Osteocyte (in vitro differentiated cells): ENCODE data around the gene LRIG1. TPM values are rescaled to one million over a fixed set of nuclear protein-coding genes. Genes with fewer than 3 reads are reported as not detected.

Experiments used
- DNase-seq: peaks from one replicate; pipeline ENCODE4 v3.0.0; 2021; ENCODE audit warnings: mixed read lengths; ENCODE audit not compliant: unreplicated experiment; ENCODE audit errors: extremely low spot score
- H3K27ac Mint-ChIP-seq: one replicate; pipeline ENCODE4 v1.8.0; 2021; ENCODE audit warnings: mild to moderate bottlenecking, mixed read lengths; ENCODE audit not compliant: unreplicated experiment
- H3K27me3 Mint-ChIP-seq: one replicate; pipeline ENCODE4 v1.8.0; 2021; ENCODE audit warnings: mixed read lengths; ENCODE audit not compliant: unreplicated experiment
- H3K36me3 Mint-ChIP-seq: one replicate; pipeline ENCODE4 v1.8.0; 2021; ENCODE audit warnings: mixed read lengths; ENCODE audit not compliant: unreplicated experiment
- H3K4me1 Mint-ChIP-seq: one replicate; pipeline ENCODE4 v1.8.0; 2021; ENCODE audit warnings: mixed read lengths; ENCODE audit not compliant: unreplicated experiment
- H3K4me3 Mint-ChIP-seq: one replicate; pipeline ENCODE4 v1.8.0; 2021; ENCODE audit warnings: mild to moderate bottlenecking, moderate library complexity, mixed read lengths; ENCODE audit not compliant: unreplicated experiment
- H3K9me3 Mint-ChIP-seq: one replicate; pipeline ENCODE4 v1.8.0; 2021; ENCODE audit warnings: mixed read lengths; ENCODE audit not compliant: unreplicated experiment
- total RNA-seq: library from RNA; stranded (reverse); gene quantifications from 2 replicates; pipeline ENCODE4 v1.2.1, GENCODE V29; 2021
- TF ChIP-seq, protein P1 (sequence below): fragments of 200-600 bp; sonication (generic); IDR thresholded peaks from 2 replicates; pipeline ENCODE4 v1.5.0; 2021; ENCODE audit warnings: antibody characterized with exemption, mild to moderate bottlenecking, moderate library complexity

Gene LRIG1
- total RNA-seq, 1 donor from 2014 or later = 60.8 TPM

DNA sequence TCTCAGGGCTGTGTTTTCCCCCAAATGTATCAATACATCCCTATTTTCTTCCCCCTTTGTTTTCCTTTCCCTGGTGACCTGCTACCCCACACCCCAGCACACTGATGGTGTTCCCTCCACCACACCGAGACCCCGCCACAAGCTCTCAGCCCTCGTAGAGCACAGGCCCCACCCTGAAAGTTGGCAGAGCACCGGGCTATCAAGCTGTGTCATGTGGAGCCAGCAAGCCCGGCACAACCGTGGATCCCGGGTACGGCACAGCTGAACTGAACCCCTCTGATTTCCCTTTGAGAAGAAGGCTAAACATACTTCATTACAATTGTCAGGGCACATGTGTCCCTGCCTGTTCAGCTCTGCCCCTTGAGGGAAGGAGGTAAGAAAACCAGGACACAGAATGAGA, 69.9 kb downstream of the LRIG1 start:
- Mint-ChIP-seq H3K4me1 (peaks cover 71% of the 10 kb centered on the region), H3K27me3 (no peaks in the 10 kb centered on the region), H3K4me3 (no peak overlapping the region), H3K27ac (peak overlapping the region; percentile 49), H3K36me3 (peaks cover 12% of the 10 kb centered on the region), H3K9me3 (no peaks in the 10 kb centered on the region)
- no peak for DNase-seq
- TF ChIP-seq, protein P1, sequence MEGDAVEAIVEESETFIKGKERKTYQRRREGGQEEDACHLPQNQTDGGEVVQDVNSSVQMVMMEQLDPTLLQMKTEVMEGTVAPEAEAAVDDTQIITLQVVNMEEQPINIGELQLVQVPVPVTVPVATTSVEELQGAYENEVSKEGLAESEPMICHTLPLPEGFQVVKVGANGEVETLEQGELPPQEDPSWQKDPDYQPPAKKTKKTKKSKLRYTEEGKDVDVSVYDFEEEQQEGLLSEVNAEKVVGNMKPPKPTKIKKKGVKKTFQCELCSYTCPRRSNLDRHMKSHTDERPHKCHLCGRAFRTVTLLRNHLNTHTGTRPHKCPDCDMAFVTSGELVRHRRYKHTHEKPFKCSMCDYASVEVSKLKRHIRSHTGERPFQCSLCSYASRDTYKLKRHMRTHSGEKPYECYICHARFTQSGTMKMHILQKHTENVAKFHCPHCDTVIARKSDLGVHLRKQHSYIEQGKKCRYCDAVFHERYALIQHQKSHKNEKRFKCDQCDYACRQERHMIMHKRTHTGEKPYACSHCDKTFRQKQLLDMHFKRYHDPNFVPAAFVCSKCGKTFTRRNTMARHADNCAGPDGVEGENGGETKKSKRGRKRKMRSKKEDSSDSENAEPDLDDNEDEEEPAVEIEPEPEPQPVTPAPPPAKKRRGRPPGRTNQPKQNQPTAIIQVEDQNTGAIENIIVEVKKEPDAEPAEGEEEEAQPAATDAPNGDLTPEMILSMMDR = no peak

- peak overlapping the region; percentile 98 for H3K27ac Mint-ChIP-seq
- TF ChIP-seq, protein P1 = no peak
- peak; percentile 93 for DNase-seq
- peaks cover 83% of the 10 kb centered on the region for H3K4me1 Mint-ChIP-seq
- H3K27me3 Mint-ChIP-seq = no peaks in the 10 kb centered on the region
- peaks cover 13% of the 10 kb centered on the region for H3K36me3 Mint-ChIP-seq
- no peaks in the 10 kb centered on the region for H3K9me3 Mint-ChIP-seq
- H3K4me3 Mint-ChIP-seq = peak overlapping the region; percentile 52
Observed at GRCh38 chr3:66428733-66429132, 72.1 kb downstream of the LRIG1 start.

- TF ChIP-seq, protein P1 = no peak
- DNase-seq = no peak
- H3K4me3 Mint-ChIP-seq = peak overlapping the region; percentile 52
Observed at GRCh38 chr3:66427951-66428474, 72.8 kb downstream of the LRIG1 start.

DNA sequence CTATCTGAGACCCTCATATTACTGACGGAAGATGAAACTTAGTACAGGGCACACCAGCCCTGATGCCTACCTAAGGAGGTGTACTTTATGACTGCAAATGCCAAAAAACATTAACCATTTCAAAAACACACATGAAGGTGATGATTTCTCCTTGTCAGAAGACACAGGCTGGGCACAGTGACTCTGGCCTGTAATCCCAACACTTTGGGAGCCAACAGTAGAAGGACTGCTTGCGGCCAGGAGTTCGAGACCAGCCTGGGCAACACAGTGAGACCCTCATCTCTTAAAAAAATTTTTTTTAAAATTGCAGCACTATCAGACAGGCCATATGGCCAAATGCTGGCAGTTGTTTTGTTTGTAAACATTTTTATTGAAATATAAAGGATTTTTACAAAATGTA, 73.5 kb downstream of the LRIG1 start:
- peak overlapping the region; percentile 98 for H3K27ac Mint-ChIP-seq
- no peak overlapping the region for H3K4me3 Mint-ChIP-seq
- peaks cover 76% of the 10 kb centered on the region for H3K4me1 Mint-ChIP-seq
- peaks cover 1% of the 10 kb centered on the region for H3K9me3 Mint-ChIP-seq
- TF ChIP-seq, protein P1 = no peak
- no peaks in the 10 kb centered on the region for H3K27me3 Mint-ChIP-seq
- peaks cover 22% of the 10 kb centered on the region for H3K36me3 Mint-ChIP-seq
- DNase-seq = no peak

More at GRCh38 chr3:66427951-66428474, 72.8 kb downstream of the LRIG1 start:
- H3K9me3 Mint-ChIP-seq = no peaks in the 10 kb centered on the region
- peak overlapping the region; percentile 98 for H3K27ac Mint-ChIP-seq
- peaks cover 79% of the 10 kb centered on the region for H3K4me1 Mint-ChIP-seq
- H3K36me3 Mint-ChIP-seq = peaks cover 16% of the 10 kb centered on the region
- no peaks in the 10 kb centered on the region for H3K27me3 Mint-ChIP-seq

DNA sequence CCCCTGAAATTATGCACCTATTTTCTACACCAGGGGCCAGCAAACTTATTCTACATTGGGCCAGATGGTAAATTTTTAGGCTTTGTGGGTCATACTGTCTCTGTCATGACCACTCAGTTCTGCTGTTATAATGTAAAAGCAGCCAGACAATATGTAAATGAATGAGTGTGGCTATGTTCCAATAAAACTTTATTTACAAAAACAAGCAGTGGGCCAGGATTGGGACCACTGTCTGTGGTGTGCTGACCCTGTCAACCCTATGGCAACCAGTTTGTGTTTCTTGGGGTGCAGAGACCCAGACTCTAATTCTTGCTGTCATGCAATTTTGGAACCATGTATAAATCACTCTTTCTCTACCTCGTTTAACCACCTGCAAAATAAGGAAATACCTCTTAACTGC, 74.7 kb downstream of the LRIG1 start:
- Mint-ChIP-seq H3K27me3 (no peaks in the 10 kb centered on the region), H3K36me3 (peaks cover 24% of the 10 kb centered on the region), H3K4me1 (peaks cover 72% of the 10 kb centered on the region), H3K4me3 (no peak overlapping the region), H3K27ac (peak overlapping the region; percentile 28), H3K9me3 (peaks cover 6% of the 10 kb centered on the region)
- TF ChIP-seq, protein P1 = no peak
- no peak for DNase-seq
